Choroid plexus epithelial cell (primary cell): ENCODE data around the gene MYCN.
"Not testable (repeated sequence)": the region's sequence is repeated elsewhere in the genome, so short reads cannot be mapped to it uniquely, and the experiment has no call there.

Experiments
- DNase-seq: peaks from one replicate; pipeline ENCODE4 v3.0.0-alpha.2; 2010; ENCODE audit warnings: low read depth
- H3K4me3 ChIP-seq: 2 replicates; pipeline ENCODE4 v1.5.1; 2011; ENCODE audit warnings: low read depth, mild to moderate bottlenecking, control low read depth, low read length, moderate library complexity
- CTCF ChIP-seq: conservative IDR thresholded peaks from 2 replicates; pipeline ENCODE4 v1.5.1; 2011; ENCODE audit warnings: low read depth, mild to moderate bottlenecking, control low read depth, inconsistent platforms, low read length, moderate library complexity

The MYCN gene

GRCh38 chr2:15908371-15908770 lies 32.0 kb upstream of the MYCN start:
- TF ChIP-seq CTCF = no peak
- no peak for DNase-seq
- H3K4me3 ChIP-seq = no peak overlapping the region

- DNase-seq = no peak
- TF ChIP-seq CTCF = no peak
- H3K4me3 ChIP-seq = no peak overlapping the region
Observed at GRCh38 chr2:15909157-15909556, 31.2 kb upstream of the MYCN start.

- no peak for TF ChIP-seq CTCF
- no peak for DNase-seq
- no peak overlapping the region for H3K4me3 ChIP-seq
Observed at GRCh38 chr2:15909736-15910135, 30.6 kb upstream of the MYCN start.

- not testable (repeated sequence) for H3K4me3 ChIP-seq, DNase-seq
Observed at GRCh38 chr2:15911270-15911669, 29.1 kb upstream of the MYCN start.

GRCh38 chr2:15911686-15912085 lies 28.7 kb upstream of the MYCN start:
- no peak for DNase-seq
- TF ChIP-seq CTCF = no peak
- no peak overlapping the region for H3K4me3 ChIP-seq

GRCh38 chr2:15912203-15912602 lies 28.1 kb upstream of the MYCN start:
- DNase-seq = peak; percentile 71
- no peak overlapping the region for H3K4me3 ChIP-seq
- no peak for TF ChIP-seq CTCF

- no peak overlapping the region for H3K4me3 ChIP-seq
- DNase-seq = no peak
- no peak for TF ChIP-seq CTCF
Observed at GRCh38 chr2:15913146-15913545, 27.2 kb upstream of the MYCN start.
